Raji (cell line): ENCODE results near the gene WWOX.

Source experiments
- POLR2A ChIP-seq: IDR thresholded peaks from 2 replicates; pipeline ENCODE4 v1.6.1; 2011; ENCODE audit warnings: low read depth, low read length, control low read depth; ENCODE audit not compliant: insufficient read depth

WWOX gene

DNA sequence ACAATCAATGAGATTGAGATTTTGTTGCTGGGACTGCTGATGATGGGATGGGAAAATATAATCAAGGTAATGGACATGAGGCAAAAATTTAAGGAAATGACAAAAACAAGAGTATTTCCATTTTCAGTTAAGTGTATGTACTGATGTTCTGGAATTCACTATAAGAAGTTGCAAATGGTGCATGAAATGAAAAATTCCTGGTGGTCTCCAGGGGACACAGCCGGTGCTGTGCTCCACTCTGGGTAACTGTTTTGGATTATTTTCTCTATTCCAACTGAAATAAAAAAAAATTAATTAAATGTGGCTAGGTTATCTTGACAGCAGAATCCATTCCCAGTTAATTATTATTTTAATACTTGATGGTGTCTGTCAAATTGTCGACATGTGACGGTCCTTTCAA lies 305.6 kb downstream of the WWOX start:
- no peak for TF ChIP-seq POLR2A

DNA sequence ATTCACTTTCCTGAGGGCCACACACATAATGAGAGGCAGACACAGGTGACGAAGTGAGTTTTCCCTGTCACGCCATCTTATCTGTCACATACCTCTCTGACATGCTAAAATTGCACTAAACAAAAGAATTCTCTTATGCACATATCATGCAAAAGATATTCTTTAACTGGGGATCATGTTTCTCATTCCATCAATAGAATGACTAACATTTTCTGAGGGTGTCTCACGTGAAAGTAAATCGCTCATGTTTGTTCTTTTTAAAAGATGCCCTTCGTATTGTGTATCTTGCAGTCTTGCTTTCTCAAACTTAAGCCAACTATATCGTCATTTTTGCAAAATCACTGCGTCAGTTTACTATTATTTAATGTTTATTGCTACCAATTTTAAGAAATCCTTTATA lies 306.4 kb downstream of the WWOX start:
- TF ChIP-seq POLR2A = no peak

DNA sequence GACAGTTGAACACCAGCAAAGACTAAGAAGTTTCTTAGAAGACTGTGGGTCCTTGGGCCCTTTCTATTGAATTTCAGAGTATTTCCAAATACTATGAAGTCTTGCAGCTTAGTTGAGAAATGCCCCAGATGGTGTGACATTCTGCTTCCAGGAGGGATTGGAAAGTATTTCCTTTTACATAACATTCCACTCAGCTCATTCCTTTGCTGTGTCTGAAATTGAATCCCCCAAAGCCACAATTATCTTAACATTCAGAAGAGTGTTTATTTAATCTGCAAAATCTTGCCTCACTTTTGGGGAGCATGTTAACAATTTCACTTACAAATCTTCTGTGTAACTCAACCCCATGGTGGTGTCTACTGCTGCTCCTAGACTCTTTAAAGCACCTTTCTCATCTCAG lies 307.7 kb downstream of the WWOX start:
- no peak for TF ChIP-seq POLR2A

DNA sequence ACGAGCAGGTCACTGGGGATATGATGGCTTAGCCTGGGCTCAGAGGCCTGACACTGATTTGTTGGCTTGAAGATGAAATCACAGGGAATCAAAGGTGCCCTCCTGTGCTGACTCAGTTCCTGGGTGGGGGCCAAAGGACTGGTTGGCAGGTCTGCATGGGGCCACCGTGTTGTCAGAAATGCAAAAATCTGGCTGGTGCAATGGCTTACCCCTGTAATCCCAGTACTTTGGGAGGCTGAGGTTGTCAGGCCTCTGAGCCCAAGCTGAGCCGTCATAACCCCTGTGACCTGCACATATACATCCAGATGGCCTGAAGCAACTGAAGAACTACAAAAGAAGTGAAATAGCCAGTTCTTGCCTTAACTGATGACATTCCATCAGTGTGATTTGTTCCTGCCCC lies 314.2 kb downstream of the WWOX start:
- no peak for TF ChIP-seq POLR2A

DNA sequence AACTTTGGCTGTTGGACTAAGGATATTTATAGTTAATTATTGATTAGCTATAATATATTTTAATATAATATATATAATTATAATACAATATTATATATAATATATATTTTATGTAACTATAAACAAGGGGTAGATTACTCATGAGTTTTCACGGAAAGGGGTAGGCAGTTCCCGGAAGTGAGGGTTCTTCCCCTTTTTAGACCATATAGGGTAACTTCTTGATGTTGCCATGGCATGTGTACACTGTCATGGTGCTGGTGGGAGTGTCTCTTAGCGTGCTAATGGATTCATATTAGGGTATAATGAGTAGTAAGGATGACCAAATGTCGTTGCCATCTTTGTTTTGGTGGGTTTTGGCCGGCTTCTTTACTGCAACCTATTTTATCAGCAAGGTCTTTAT lies 315.6 kb downstream of the WWOX start:
- no peak for TF ChIP-seq POLR2A

GRCh38 chr16:78415669-78416068 lies 316.2 kb downstream of the WWOX start:
- TF ChIP-seq POLR2A = no peak

DNA sequence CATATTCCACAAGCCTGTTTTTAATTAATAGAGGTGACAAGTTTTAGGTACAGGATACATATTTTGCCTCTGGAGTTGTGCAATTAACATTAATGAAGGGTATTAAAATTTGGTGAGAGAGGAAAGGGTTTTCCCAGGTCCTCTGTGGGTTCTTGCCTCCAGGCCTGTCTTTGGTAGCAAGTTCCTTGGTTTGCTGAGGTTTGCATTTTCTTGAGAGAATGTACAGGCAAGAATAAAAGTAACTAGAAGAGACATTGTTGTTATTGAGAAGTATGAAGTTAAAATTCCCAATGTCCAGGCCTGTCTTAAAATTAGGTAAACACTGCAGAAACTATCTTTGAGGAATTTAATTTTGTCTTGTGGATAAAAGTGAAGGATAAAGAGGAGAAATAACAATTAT lies 316.9 kb downstream of the WWOX start:
- no peak for TF ChIP-seq POLR2A

GRCh38 chr16:78421181-78421708 lies 321.8 kb downstream of the WWOX start:
- no peak for TF ChIP-seq POLR2A

DNA sequence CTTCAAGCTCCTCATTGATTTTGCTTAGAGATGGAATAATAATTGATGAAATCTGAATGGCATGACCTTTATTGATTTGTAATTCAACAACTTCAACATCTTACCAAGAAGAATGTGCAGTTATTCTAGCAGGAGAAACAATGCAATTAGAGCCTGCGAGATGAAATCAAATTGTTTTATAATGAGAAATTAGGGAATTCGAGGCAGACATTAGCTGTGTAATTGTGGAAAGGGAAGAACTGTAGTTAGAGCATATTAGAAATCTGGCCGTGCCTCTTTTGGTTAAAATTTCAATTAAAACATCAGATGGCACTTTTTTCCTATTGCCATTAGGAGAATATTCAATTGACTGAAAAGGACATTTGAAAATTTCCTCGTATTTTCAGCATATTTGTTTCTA lies 325.8 kb downstream of the WWOX start:
- TF ChIP-seq POLR2A = no peak

DNA sequence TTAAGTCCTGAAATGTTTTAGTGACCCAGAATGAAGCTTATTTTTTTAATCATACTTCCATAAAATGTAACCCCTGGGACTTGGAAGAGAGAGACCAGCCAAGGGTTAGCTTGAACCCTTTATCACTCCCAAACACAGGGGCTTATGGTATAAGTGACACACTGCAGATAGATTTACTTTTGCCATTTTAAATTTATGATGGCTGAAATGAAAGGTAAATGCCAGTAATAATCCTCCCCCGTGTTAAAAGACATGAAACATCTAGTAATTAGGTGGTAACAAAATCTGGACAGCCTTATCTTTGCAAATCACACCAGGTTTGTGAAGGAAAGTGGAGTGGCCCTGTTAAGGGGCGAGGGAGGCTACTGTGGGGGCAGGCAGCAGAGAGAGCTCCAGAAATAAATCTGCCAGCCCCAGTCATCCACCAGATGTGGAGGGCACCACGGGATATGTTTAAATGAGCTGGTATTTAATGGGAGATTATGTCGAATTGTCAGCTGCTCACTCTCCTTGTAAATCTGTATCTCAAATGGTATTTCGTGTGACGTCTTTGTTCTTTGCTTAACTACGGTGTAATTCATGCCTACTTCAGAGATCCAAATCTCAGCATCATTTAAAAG lies 326.5 kb downstream of the WWOX start:
- no peak for TF ChIP-seq POLR2A

DNA sequence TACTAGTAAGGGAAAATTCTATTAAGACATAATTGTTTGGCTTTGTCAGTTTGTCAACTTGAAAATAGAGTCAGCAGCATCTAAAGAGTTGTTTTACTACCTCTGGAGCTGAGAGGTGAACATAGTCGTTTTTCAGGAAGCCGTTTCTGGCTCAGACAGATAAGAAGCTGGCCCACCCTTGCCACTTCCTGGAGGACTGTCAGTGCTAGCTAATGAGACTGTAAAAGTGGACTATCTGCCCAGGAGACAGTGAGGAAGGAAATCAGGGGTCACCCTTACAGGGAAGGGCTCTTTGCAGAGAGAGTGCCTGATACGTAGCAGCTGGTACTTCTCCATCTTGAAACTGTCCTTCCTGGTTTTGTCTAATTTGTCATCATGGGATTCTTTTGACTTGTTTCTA lies 328.7 kb downstream of the WWOX start:
- TF ChIP-seq POLR2A = no peak

GRCh38 chr16:78430281-78430680 lies 330.8 kb downstream of the WWOX start:
- no peak for TF ChIP-seq POLR2A

DNA sequence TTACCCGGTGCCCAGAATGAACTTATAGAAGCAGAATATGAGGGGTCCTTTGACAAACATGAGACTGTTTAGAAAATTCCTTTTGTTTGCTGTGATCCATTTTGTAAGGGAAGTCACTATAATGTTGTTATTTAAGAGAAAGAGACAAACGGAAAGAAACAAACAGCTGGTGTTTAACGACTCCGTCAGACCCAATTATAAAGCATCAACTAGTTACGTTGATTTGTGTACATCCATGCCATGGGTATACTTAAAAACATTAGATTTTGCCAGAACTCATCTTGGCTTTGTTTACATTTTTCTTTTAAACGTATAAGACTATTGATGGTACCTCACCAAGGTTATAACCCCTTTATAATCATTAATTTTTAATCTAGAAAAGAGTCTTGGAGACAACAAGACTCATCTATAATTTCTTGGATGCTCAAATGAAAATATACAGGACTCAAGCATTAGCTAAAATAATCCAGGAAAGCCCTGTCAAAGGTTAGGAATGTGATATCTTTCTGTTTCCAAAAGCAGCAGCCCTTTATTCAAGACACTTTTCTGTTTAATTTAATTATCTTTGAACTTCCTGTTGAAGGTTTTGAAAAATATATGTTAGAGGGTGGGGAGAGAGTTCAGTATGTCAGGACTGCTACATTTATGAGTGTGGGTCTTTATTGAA lies 331.7 kb downstream of the WWOX start:
- no peak for TF ChIP-seq POLR2A

DNA sequence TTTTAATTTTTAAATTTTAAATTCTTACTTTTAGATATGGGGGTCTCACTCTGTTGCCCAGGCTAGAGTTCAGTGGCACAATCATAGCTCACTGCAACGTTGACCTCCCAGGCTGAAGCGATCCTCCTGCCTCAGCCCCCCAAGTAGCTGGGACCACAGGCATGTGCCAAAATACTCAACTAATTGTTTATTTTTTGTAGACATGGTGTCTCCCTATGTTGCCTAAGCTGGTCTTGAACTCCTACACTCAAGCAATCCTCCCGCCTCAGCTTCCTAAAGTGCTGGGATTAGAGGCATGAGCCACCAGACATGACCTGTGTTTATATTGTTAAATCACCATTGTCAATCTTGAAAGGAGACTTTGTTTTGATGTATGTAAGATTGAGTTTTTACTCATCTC lies 332.2 kb downstream of the WWOX start:
- TF ChIP-seq POLR2A = no peak

GRCh38 chr16:78432451-78432850 lies 333.0 kb downstream of the WWOX start:
- no peak for TF ChIP-seq POLR2A

DNA sequence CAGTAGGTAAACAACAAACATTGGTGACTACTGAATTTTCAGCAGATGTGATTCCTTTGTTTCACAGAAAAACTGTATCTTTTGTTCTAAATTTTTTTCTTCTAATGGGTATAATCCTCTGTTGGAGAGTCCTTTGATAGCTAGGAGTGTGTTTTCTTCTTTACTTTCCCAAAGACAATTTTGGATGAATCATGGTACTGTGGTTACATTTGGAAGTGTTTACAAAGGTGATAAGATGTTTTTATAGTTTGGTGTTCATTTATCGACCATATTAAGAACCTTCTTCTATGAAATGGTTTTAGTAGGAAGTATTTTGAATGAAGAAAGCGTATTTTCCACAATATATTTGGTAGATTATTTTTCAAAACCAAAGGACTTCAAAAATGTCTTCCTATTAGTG lies 333.7 kb downstream of the WWOX start:
- no peak for TF ChIP-seq POLR2A

DNA sequence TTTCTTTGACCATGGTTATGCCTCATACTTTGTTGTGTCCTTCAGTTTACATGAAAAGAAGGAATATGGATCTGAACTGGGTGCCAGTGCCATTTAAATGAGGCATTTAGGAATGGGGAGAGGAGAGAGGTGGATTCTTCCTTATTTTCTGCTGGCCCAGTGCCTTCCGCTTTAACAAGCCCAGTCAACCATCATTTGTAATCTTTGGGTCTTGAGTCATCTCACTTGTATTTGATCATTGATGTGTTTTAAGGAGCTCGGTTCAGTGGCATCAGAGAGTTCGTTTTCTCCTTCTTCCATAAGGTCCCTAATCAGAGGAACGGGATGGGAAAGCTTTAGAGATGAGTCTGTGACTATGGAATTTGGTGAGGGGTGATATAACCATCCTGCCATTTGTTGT lies 334.9 kb downstream of the WWOX start:
- no peak for TF ChIP-seq POLR2A
